GM21360 (cell line): ENCODE data around the gene NRG2.

Source experiments
- ATAC-seq: cut with Tn5 transposase; IDR thresholded peaks from one replicate; pipeline ENCODE4 v1.9.1; 2021; ENCODE audit warnings: mild to moderate bottlenecking, moderate library complexity; ENCODE audit not compliant: unreplicated experiment

The NRG2 gene

GRCh38 chr5:139975306-139975705 lies 67.8 kb downstream of the NRG2 start:
- no peak for ATAC-seq

GRCh38 chr5:139974661-139975060 lies 68.4 kb downstream of the NRG2 start:
- ATAC-seq = no peak

GRCh38 chr5:139971202-139971725 lies 71.8 kb downstream of the NRG2 start:
- no peak for ATAC-seq

GRCh38 chr5:139969318-139969717 lies 73.8 kb downstream of the NRG2 start:
- ATAC-seq = no peak

- ATAC-seq = peak; percentile 92
Measured at GRCh38 chr5:139968547-139969261, 74.4 kb downstream of the NRG2 start.

- no peak for ATAC-seq
Measured at GRCh38 chr5:139967353-139967752, 75.7 kb downstream of the NRG2 start.

- ATAC-seq = no peak
Measured at GRCh38 chr5:139966856-139967255, 76.2 kb downstream of the NRG2 start.

GRCh38 chr5:139964994-139965565 lies 78.0 kb downstream of the NRG2 start:
- ATAC-seq = no peak

GRCh38 chr5:139964266-139964993 lies 78.7 kb downstream of the NRG2 start:
- no peak for ATAC-seq

GRCh38 chr5:139962445-139962844 lies 80.7 kb downstream of the NRG2 start:
- ATAC-seq = no peak

- ATAC-seq = no peak
Measured at GRCh38 chr5:139961435-139962157, 81.5 kb downstream of the NRG2 start.

- ATAC-seq = peak; percentile 77
Measured at GRCh38 chr5:139960723-139961383, 82.2 kb downstream of the NRG2 start.

- ATAC-seq = no peak
Measured at GRCh38 chr5:139958432-139959148, 84.5 kb downstream of the NRG2 start.

GRCh38 chr5:139956342-139956741 lies 86.8 kb downstream of the NRG2 start:
- ATAC-seq = no peak

- ATAC-seq = peak; percentile 34
Measured at GRCh38 chr5:139955616-139956273, 87.4 kb downstream of the NRG2 start.

GRCh38 chr5:139955053-139955605 lies 88.0 kb downstream of the NRG2 start:
- peak; percentile 69 for ATAC-seq

- ATAC-seq = no peak
Measured at GRCh38 chr5:139954462-139954861, 88.6 kb downstream of the NRG2 start.

- ATAC-seq = no peak
Measured at GRCh38 chr5:139954022-139954421, 89.1 kb downstream of the NRG2 start.

- no peak for ATAC-seq
Measured at GRCh38 chr5:139952574-139952973, 90.5 kb downstream of the NRG2 start.
